Sigmoid colon (tissue), 7 donors: Measurements from ENCODE around the gene KRTAP1-5. TPM values are rescaled to one million over a fixed set of nuclear protein-coding genes. Genes with fewer than 3 reads are reported as not detected.
"Not testable (repeated sequence)": the region's sequence is repeated elsewhere in the genome, so short reads cannot be mapped to it uniquely, and the experiment has no call there.

Experiments used
- DNase-seq: peaks from one replicate; pipeline ENCODE4 v3.0.0-alpha.2; 2019
- H3K27ac ChIP-seq, 4 donors: fragments of 200-600 bp; sonication (generic); one replicate each; pipeline ENCODE4 v1.5.1; 2016 to 2019; ENCODE audit warnings: mild to moderate bottlenecking in 1 of 4
- H3K27me3 ChIP-seq, 3 donors: fragments of 200-600 bp; sonication (generic); one replicate each; pipeline ENCODE4 v1.5.1; 2019; ENCODE audit warnings: mild to moderate bottlenecking in 1 of 3
- H3K36me3 ChIP-seq, 4 donors: fragments of 200-600 bp; sonication (generic); one replicate each; pipeline ENCODE4 v1.5.1; 2016 to 2019
- H3K4me1 ChIP-seq, 4 donors: fragments of 200-600 bp; sonication (generic); one replicate each; pipeline ENCODE4 v1.5.1; 2017 to 2019
- H3K4me3 ChIP-seq, 4 donors: fragments of 200-600 bp; sonication (generic); one replicate each; pipeline ENCODE4 v1.5.1; 2017 to 2019; ENCODE audit warnings: mild to moderate bottlenecking in 2 of 4, moderate library complexity in 1 of 4
- H3K9me3 ChIP-seq, 4 donors: fragments of 200-600 bp in 3 of 4; sonication (generic) in 3 of 4; one replicate each; pipeline versions ENCODE4 v1.5.1 to v1.6.1; 2013 to 2019
- EP300 ChIP-seq, 4 donors: sonication (generic); formaldehyde crosslinking; IDR thresholded peaks; one replicate each; pipeline ENCODE4 v1.6.1; 2017; ENCODE audit warnings: antibody characterized with exemption in 4 of 4
- POLR2A ChIP-seq, 2 donors: fragments of 450-650 bp; IDR thresholded peaks; one replicate each; pipeline ENCODE4 v1.6.1; 2016; ENCODE audit warnings: antibody characterized with exemption in 2 of 2, mild to moderate bottlenecking in 2 of 2, moderate library complexity in 2 of 2
- POLR2AphosphoS5 ChIP-seq, 4 donors: sonication (generic); formaldehyde crosslinking; IDR thresholded peaks; one replicate each; pipeline ENCODE4 v1.6.1; 2017; ENCODE audit warnings: antibody characterized with exemption in 4 of 4
- WGBS, 2 donors: extraction: QIAGEN DNeasy Blood & Tissue Kit; methylation state at CpG; one replicate each; pipeline ENCODE4 v1.1.7; 2013; 5-methylcytosine and 5-hydroxymethylcytosine counted together
- intact Hi-C: fragments of 100-400 bp; cut with DNase I; formaldehyde crosslinking; loops from one replicate; pipeline ENCODE4 v1.15.1; 2023
- polyA plus RNA-seq, 3 donors: library from polyadenylated mRNA; stranded (reverse); fragments of 200-250 nt; gene quantifications; one replicate each; pipeline ENCODE4 v1.2.3, GENCODE V29; 2013
- total RNA-seq, 4 donors: library from RNA; depleted of rRNA; stranded (reverse); fragments of >200 nt; gene quantifications; one replicate each; pipeline ENCODE4 v1.1.0, GENCODE V29; 2016
- TF ChIP-seq, protein P1 (sequence below), 4 experiments: fragments of 450-650 bp in 3 of 4; fragments of 200-600 bp in 1 of 4; IDR thresholded peaks; one replicate each; pipeline ENCODE4 v1.5.1; 2016 to 2019; ENCODE audit warnings: antibody characterized with exemption in 4 of 4, mild to moderate bottlenecking in 3 of 4, moderate library complexity in 2 of 4
- donor health status: healthy with polysubstance abuse.
- donor health status: Bipolar disorder and iron deficiency.
- donor health status: healthy.

Gene KRTAP1-5
- total and polyA plus RNA-seq, 7 donors, result not detected

DNA sequence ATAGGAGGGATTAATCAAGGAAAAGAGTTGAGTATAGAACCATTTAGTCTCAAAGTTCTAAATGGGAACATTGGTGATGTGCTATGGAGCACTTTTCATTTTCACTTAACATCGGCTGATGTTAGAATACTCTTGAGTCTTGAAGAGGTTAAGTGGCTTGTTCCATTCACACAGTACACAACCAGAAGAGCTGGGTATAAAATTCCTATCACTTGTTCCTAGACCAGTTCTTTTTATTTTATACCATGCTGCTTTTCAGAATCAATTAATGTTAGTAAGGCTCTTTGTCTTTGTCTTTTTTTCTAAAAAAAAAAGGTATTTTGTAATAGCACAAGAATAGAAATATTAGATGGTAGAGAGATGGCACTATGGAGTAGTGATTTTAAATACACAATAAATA, 15.9 kb upstream of the KRTAP1-5 start:
- intact Hi-C loops, result no loop called here
- DNase-seq, result no peak
- no peak overlapping the region for H3K27ac ChIP-seq
- WGBS, 2 donors, result 95 to 97% methylated on average over 1 of the region's 1 CpG
- H3K4me3 ChIP-seq, result no peak overlapping the region
- no peaks in the 10 kb centered on the region for H3K4me1 ChIP-seq
- H3K9me3 ChIP-seq, result peaks cover 0 to 2% (median 0%) of the 10 kb centered on the region in 4 donors
- no peaks in the 10 kb centered on the region for H3K36me3 ChIP-seq
- H3K27me3 ChIP-seq, result peaks cover 0 to 8% (median 0%) of the 10 kb centered on the region in 3 donors
- TF ChIP-seq POLR2AphosphoS5 (IDR thresholded peaks at IDR 0.05) (no peak), EP300 (IDR thresholded peaks at IDR 0.05) (no peak), POLR2A (IDR thresholded peaks at IDR 0.05) (no peak)
- TF ChIP-seq, protein P1, sequence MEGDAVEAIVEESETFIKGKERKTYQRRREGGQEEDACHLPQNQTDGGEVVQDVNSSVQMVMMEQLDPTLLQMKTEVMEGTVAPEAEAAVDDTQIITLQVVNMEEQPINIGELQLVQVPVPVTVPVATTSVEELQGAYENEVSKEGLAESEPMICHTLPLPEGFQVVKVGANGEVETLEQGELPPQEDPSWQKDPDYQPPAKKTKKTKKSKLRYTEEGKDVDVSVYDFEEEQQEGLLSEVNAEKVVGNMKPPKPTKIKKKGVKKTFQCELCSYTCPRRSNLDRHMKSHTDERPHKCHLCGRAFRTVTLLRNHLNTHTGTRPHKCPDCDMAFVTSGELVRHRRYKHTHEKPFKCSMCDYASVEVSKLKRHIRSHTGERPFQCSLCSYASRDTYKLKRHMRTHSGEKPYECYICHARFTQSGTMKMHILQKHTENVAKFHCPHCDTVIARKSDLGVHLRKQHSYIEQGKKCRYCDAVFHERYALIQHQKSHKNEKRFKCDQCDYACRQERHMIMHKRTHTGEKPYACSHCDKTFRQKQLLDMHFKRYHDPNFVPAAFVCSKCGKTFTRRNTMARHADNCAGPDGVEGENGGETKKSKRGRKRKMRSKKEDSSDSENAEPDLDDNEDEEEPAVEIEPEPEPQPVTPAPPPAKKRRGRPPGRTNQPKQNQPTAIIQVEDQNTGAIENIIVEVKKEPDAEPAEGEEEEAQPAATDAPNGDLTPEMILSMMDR (IDR thresholded peaks at IDR 0.05), result no peak

DNA sequence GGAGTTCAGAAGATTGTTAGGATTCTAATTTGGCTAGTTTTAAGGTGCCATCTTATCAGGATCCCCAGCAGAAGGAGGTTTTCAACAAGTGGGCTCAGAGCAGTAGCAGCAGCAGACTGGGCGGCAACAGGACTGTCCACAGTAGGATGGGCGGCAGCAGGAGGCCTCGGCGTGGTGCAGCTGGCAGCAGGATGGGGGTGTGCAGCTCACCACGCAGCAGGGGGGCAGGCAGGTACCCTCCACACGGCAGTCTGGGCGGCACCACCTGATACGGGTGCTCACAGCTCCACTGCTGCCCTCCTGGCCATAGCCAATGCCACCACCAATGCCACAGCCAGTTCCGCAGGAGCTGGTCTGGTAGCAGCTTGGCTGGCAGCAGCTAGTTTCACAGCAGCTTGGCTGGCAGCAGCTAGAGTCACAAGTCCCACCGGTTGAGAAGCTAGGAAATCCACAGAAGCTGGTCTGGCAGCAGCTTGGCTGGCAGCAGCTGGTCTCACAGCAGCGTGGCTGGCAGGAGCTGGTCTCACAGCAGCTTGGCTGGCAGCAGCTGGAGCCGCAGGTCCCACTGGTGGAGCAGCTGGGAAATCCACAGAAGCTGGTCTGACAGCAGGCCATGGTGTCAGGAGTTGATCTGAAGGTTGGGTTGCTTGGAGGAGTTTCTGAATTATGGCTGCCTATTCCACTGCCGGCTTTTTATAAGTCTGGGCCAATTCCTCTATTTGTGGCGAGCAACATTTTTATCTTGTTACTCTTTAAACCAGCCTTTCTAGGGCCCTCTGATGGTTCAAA, 14.0 kb upstream of the KRTAP1-5 start, which contains the start of gene KRTAP1-1:
Gene KRTAP1-1 (minus strand): TSS at position 668 of the 789 bp plus-strand sequence. CDS start 53 bp downstream, at position 615.
- intact Hi-C loops, H3K27me3 ChIP-seq, H3K4me3 ChIP-seq, H3K27ac ChIP-seq, H3K36me3 ChIP-seq, H3K9me3 ChIP-seq, H3K4me1 ChIP-seq, DNase-seq: not testable (repeated sequence)
- WGBS, 2 donors, result 79 to 89% methylated on average over 14 of the region's 14 CpGs

DNA sequence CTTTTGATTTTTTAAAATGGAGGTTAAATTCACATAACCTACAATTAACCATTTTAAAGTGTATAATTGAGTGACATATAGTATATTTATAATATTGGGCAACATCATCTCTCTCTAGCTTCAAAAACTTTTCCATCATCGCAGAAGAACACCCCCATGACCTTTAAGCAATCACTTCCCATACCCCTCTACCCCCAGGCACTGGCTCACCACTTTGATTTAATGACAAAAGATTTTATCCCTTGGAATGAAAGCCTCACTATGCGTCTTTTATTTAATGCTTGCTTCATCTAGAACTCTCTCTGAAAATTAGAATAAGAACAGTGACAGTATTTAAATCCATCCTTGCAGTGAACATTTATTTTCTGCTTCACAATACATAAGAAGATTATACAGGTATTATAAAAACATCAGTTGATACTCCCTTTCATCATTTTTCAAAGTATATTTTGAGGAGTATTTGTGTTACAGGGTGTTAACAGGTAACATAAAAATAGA, 10.9 kb upstream of the KRTAP1-5 start:
- H3K27me3 ChIP-seq, result no peaks in the 10 kb centered on the region
- no peak for DNase-seq
- no peak for TF ChIP-seq POLR2AphosphoS5 (IDR thresholded peaks at IDR 0.05)
- TF ChIP-seq, protein P1 (IDR thresholded peaks at IDR 0.05), result no peak
- no peak for TF ChIP-seq POLR2A (IDR thresholded peaks at IDR 0.05)
- no peak for TF ChIP-seq EP300 (IDR thresholded peaks at IDR 0.05)
- intact Hi-C loops, result no loop called here
- H3K4me3 ChIP-seq, result no peak overlapping the region
- no peak overlapping the region for H3K27ac ChIP-seq
- H3K36me3 ChIP-seq, result no peaks in the 10 kb centered on the region
- H3K4me1 ChIP-seq, result no peaks in the 10 kb centered on the region
- 87 to 88% methylated on average over 2 of the region's 2 CpGs for WGBS, 2 donors
- H3K9me3 ChIP-seq, result no peaks in the 10 kb centered on the region

DNA sequence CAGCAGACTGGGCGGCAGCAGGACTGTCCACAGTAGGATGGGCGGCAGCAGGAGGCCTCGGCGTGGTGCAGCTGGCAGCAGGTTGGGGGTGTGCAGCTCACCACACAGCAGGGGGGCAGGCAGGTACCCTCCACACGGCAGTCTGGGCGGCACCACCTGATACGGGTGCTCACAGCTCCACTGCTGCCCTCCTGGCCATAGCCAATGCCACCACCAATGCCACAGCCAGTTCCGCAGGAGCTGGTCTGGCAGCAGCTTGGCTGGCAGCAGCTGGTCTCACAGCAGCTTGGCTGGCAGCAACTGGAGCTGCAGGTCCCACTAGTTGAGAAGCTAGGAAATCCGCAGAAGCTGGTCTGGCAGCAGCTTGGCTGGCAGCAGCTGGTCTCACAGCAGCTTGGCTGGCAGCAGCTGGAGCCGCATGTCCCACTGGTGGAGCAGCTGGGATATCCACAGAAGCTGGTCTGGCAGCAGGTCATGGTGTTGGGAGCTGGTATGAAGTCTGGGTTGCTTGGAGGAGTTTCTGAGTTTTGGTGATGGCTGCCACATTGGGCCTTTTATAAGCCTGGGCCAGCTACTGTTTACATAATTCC, 7.4 kb upstream of the KRTAP1-5 start, which contains the start of gene KRTAP1-3:
Gene KRTAP1-3 (minus strand): TSS at position 529 of the 590 bp plus-strand sequence. CDS start 53 bp downstream, at position 476.
- H3K36me3 ChIP-seq, H3K27ac ChIP-seq, H3K4me1 ChIP-seq, DNase-seq, intact Hi-C loops, H3K9me3 ChIP-seq, H3K27me3 ChIP-seq, H3K4me3 ChIP-seq: not testable (repeated sequence)
- WGBS, 2 donors, result 94% methylated on average over 10 of the region's 10 CpGs

DNA sequence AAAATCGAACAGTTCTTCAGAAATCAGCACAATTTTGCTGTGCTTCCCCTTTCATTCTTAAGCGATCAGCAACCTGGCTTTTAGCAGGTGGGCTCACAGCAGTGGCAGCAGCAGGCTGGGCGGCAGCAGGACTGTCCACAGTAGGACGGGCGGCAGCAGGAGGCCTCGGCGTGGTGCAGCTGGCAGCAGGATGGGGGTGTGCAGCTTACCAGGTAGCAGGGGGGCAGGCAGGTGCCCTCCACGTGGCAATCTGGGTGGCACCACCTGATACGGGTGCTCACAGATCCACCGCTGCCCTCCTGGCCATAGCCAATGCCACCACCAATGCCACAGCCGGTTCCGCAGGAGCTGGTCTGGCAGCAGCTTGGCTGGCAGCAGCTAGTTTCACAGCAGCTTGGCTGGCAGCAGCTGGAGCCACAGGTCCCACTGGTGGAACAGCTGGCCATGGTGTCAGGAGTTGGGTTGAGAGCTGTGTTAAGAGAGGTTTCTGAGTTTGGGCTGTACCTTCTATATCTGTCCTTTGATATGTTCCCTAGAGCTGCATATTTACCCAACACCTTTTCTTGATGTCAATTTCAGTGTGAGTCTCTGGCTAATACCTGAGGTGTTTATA, 2.7 kb upstream of the KRTAP1-5 start, which contains the start of gene KRTAP1-4:
Gene KRTAP1-4 (minus strand): TSS at position 563 of the 613 bp plus-strand sequence. CDS start 117 bp downstream, at position 446.
- no peaks in the 10 kb centered on the region for H3K36me3 ChIP-seq
- no peaks in the 10 kb centered on the region for H3K4me1 ChIP-seq
- H3K9me3 ChIP-seq, result no peaks in the 10 kb centered on the region
- no peak within 1 kb of the TSS for H3K4me3 ChIP-seq
- H3K27me3 ChIP-seq, result peaks cover 0 to 6% (median 0%) of the 10 kb centered on the region in 3 donors
- DNase-seq, result no peak
- TF ChIP-seq, protein P1 (IDR thresholded peaks at IDR 0.05), result no peak
- TF ChIP-seq POLR2A (IDR thresholded peaks at IDR 0.05), result no peak
- WGBS, 2 donors, result 85 to 91% methylated on average over 12 of the region's 12 CpGs
- no peak within 1 kb of the TSS for H3K27ac ChIP-seq
- intact Hi-C loops, result no loop called here
